Neural crest cell (in vitro differentiated cells): Measurements from ENCODE around the gene TERT. TPM values are rescaled to one million over a fixed set of nuclear protein-coding genes. Genes with fewer than 3 reads are reported as not detected.
"Not testable (repeated sequence)": the region's sequence is repeated elsewhere in the genome, so short reads cannot be mapped to it uniquely, and the experiment has no call there.

Source experiments
- DNase-seq: peaks from one replicate; pipeline ENCODE4 v3.0.0; 2021; ENCODE audit warnings: low read depth, mixed read lengths, low spot score
- H3K27ac Mint-ChIP-seq: one replicate; pipeline ENCODE4 v1.8.0; 2021; ENCODE audit warnings: mild to moderate bottlenecking, mixed read lengths; ENCODE audit not compliant: unreplicated experiment
- H3K27me3 Mint-ChIP-seq: 2 replicates; pipeline ENCODE4 v1.8.0; 2021; ENCODE audit warnings: low read depth, mild to moderate bottlenecking, mixed read lengths
- H3K36me3 Mint-ChIP-seq: 2 replicates; pipeline ENCODE4 v1.8.0; 2021; ENCODE audit warnings: low read depth, mild to moderate bottlenecking, mixed read lengths
- H3K4me1 Mint-ChIP-seq: 2 replicates; pipeline ENCODE4 v1.8.0; 2021; ENCODE audit warnings: mixed read lengths
- H3K4me3 Mint-ChIP-seq: one replicate; pipeline ENCODE4 v1.8.0; 2021; ENCODE audit warnings: mild to moderate bottlenecking, mixed read lengths
- H3K9me3 Mint-ChIP-seq: 2 replicates; pipeline ENCODE4 v1.8.0; 2021; ENCODE audit warnings: mixed read lengths
- total RNA-seq: library from RNA; stranded (reverse); gene quantifications from 2 replicates; pipeline ENCODE4 v1.2.1, GENCODE V29; 2021
- TF ChIP-seq, protein P1 (sequence below): fragments of 200-600 bp; sonication (generic); conservative IDR thresholded peaks from 2 replicates; pipeline ENCODE4 v1.5.0; 2021; ENCODE audit warnings: antibody characterized with exemption, mild to moderate bottlenecking

TERT gene
- total RNA-seq, 1 donor from 2014 or later, result 5.6 TPM

GRCh38 chr5:1336749-1337488 lies 42.1 kb upstream of the TERT start:
- Mint-ChIP-seq H3K4me1 (no peaks in the 10 kb centered on the region), H3K9me3 (no peaks in the 10 kb centered on the region), H3K27me3 (no peaks in the 10 kb centered on the region), H3K4me3 (no peak overlapping the region), H3K27ac (no peak overlapping the region), H3K36me3 (peaks cover 5% of the 10 kb centered on the region)
- TF ChIP-seq, protein P1, sequence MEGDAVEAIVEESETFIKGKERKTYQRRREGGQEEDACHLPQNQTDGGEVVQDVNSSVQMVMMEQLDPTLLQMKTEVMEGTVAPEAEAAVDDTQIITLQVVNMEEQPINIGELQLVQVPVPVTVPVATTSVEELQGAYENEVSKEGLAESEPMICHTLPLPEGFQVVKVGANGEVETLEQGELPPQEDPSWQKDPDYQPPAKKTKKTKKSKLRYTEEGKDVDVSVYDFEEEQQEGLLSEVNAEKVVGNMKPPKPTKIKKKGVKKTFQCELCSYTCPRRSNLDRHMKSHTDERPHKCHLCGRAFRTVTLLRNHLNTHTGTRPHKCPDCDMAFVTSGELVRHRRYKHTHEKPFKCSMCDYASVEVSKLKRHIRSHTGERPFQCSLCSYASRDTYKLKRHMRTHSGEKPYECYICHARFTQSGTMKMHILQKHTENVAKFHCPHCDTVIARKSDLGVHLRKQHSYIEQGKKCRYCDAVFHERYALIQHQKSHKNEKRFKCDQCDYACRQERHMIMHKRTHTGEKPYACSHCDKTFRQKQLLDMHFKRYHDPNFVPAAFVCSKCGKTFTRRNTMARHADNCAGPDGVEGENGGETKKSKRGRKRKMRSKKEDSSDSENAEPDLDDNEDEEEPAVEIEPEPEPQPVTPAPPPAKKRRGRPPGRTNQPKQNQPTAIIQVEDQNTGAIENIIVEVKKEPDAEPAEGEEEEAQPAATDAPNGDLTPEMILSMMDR, result no peak
- no peak for DNase-seq

DNA sequence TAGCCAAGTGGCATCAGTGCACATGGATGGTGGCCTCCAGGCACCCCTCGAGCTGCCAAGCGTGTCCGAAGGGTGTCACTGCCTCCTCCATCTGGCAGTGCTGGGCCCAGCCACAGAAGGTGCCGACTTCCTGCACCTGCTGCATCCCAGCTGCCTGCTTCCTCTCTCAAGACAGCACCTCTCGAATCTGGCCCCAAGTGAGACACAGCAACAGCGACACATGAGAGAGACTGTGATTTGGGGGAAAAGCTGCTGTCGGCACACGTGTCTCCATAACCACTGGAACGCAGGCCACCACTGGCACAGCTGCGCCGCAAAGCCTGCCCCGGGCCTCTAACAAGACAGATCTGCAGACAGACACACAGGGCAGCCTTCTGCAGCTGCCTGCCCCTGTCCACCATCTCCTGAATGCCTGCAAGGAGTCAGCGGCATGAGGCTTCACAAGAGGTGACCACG lies 41.3 kb upstream of the TERT start:
- no peak overlapping the region for H3K27ac Mint-ChIP-seq
- H3K9me3 Mint-ChIP-seq, result no peaks in the 10 kb centered on the region
- peaks cover 4% of the 10 kb centered on the region for H3K36me3 Mint-ChIP-seq
- H3K4me1 Mint-ChIP-seq, result no peaks in the 10 kb centered on the region
- H3K4me3 Mint-ChIP-seq, result no peak overlapping the region
- no peak for DNase-seq
- TF ChIP-seq, protein P1, result no peak
- no peaks in the 10 kb centered on the region for H3K27me3 Mint-ChIP-seq

GRCh38 chr5:1335540-1336095 lies 40.8 kb upstream of the TERT start:
- no peak overlapping the region for H3K4me3 Mint-ChIP-seq
- no peak for DNase-seq
- H3K27ac Mint-ChIP-seq, result no peak overlapping the region
- no peaks in the 10 kb centered on the region for H3K27me3 Mint-ChIP-seq
- peaks cover 3% of the 10 kb centered on the region for H3K36me3 Mint-ChIP-seq
- TF ChIP-seq, protein P1, result no peak
- no peaks in the 10 kb centered on the region for H3K4me1 Mint-ChIP-seq
- H3K9me3 Mint-ChIP-seq, result no peaks in the 10 kb centered on the region

DNA sequence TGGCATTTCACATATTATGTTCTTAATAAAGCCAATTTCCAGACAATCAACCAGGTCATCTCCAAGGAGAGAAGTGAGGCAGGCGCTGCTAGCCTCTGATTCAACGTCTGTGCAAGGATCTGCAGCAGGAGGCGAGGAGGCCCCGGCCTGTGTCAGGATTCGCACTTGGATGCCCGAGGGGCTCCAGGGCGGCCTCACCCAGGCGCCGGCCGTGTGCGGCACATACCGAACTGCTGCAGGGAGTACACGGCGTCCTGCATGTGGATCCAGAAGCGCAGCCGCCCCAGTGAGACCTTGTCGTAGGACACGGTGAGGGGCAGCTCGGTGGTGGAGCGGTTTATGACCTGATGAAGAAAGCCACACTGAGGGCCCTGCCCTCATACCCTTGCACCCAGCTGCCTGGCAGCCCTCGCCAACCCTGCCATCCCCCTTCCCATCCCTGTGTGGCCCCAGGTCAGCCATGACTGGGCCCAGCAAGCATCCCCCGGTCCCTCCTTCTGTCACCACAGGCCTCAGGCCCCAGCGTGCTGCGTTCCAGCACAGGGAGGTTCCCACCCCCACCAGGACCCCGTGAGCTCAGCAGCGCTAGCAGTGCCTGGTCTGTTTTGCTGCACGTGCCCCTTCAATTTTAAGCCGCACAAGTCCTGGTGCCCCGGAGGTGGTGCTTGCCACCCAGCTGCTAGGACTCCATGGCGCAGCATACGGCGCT lies 40.1 kb upstream of the TERT start:
- H3K4me3 Mint-ChIP-seq, result no peak overlapping the region
- TF ChIP-seq, protein P1, result no peak
- no peak for DNase-seq
- no peaks in the 10 kb centered on the region for H3K27me3 Mint-ChIP-seq
- no peaks in the 10 kb centered on the region for H3K4me1 Mint-ChIP-seq
- H3K27ac Mint-ChIP-seq, result no peak overlapping the region
- H3K9me3 Mint-ChIP-seq, result no peaks in the 10 kb centered on the region
- peaks cover 3% of the 10 kb centered on the region for H3K36me3 Mint-ChIP-seq

GRCh38 chr5:1333986-1334385 lies 39.1 kb upstream of the TERT start:
- peaks cover 3% of the 10 kb centered on the region for H3K36me3 Mint-ChIP-seq
- no peaks in the 10 kb centered on the region for H3K27me3 Mint-ChIP-seq
- no peaks in the 10 kb centered on the region for H3K4me1 Mint-ChIP-seq
- no peak overlapping the region for H3K27ac Mint-ChIP-seq
- H3K4me3 Mint-ChIP-seq, result no peak overlapping the region
- DNase-seq, result no peak
- H3K9me3 Mint-ChIP-seq, result no peaks in the 10 kb centered on the region
- TF ChIP-seq, protein P1, result no peak

- not testable (repeated sequence) for H3K27me3 Mint-ChIP-seq, DNase-seq, H3K4me3 Mint-ChIP-seq, H3K27ac Mint-ChIP-seq, H3K36me3 Mint-ChIP-seq, H3K4me1 Mint-ChIP-seq, H3K9me3 Mint-ChIP-seq
Observed at GRCh38 chr5:1333286-1333685, 38.4 kb upstream of the TERT start.
